Keratinocyte (primary cell): ENCODE results near the gene GHRL. TPM values are rescaled to one million over a fixed set of nuclear protein-coding genes. Genes with fewer than 3 reads are reported as not detected.

Experiments used
- DNase-seq: peaks from one replicate; pipeline ENCODE4 v3.0.0-alpha.2; 2011; ENCODE audit warnings: low read depth, missing footprints, low spot score
- FAIRE-seq: peaks from 2 replicates; lab custom pipeline; 2011; peaks lifted over from hg19 to GRCh38; lab: Jason Lieb, UNC
- H2AFZ ChIP-seq: 2 replicates; pipeline ENCODE4 v1.6.0; 2012; ENCODE audit warnings: low read length, control low read depth, inconsistent platforms; ENCODE audit not compliant: control insufficient read depth
- H3K27ac ChIP-seq: 2 replicates; pipeline ENCODE4 v1.5.1; 2011; ENCODE audit warnings: low read length; ENCODE audit not compliant: control insufficient read depth, insufficient read depth
- H3K27me3 ChIP-seq: 3 replicates; pipeline ENCODE4 v1.6.0; 2011; ENCODE audit warnings: low read length; ENCODE audit not compliant: control insufficient read depth, insufficient read depth; ENCODE audit errors: extremely low read depth
- H3K36me3 ChIP-seq, 2 experiments: 2 replicates in 1 of 2; 3 replicates in 1 of 2; pipeline ENCODE4 v1.5.1; 2011; ENCODE audit warnings: low read length in 2 of 2, mild to moderate bottlenecking in 1 of 2; ENCODE audit not compliant: control insufficient read depth in 2 of 2, insufficient read depth in 2 of 2; ENCODE audit errors: extremely low read depth in 1 of 2
- H3K4me1 ChIP-seq: 3 replicates; pipeline ENCODE4 v1.5.1; 2011; ENCODE audit warnings: low read length; ENCODE audit not compliant: control insufficient read depth, insufficient read depth; ENCODE audit errors: extremely low read depth
- H3K4me2 ChIP-seq: 3 replicates; pipeline ENCODE4 v1.6.0; 2011; ENCODE audit warnings: low read depth, low read length; ENCODE audit not compliant: control insufficient read depth, insufficient read depth; ENCODE audit errors: extremely low read depth
- H3K4me3 ChIP-seq, 3 experiments: fragments of 200-600 bp in 1 of 3; sonication (generic) in 1 of 3; 2 replicates in 2 of 3; 3 replicates in 1 of 3; pipeline ENCODE4 v1.5.1; 2011 to 2016; ENCODE audit warnings: low read length in 3 of 3, mild to moderate bottlenecking in 3 of 3, control low read depth in 2 of 3, inconsistent platforms in 1 of 3, low read depth in 1 of 3, mixed read lengths in 1 of 3, mixed run types in 1 of 3, moderate library complexity in 1 of 3; ENCODE audit not compliant: control insufficient read depth in 2 of 3, insufficient read depth in 2 of 3; ENCODE audit errors: extremely low read depth in 1 of 3
- H3K79me2 ChIP-seq: 2 replicates; pipeline ENCODE4 v1.6.0; 2012; ENCODE audit warnings: low read length; ENCODE audit not compliant: control insufficient read depth, insufficient read depth
- H3K9ac ChIP-seq: 3 replicates; pipeline ENCODE4 v1.6.0; 2011; ENCODE audit warnings: low read length; ENCODE audit not compliant: control insufficient read depth, insufficient read depth; ENCODE audit errors: extremely low read depth
- H3K9me1 ChIP-seq: 3 replicates; pipeline ENCODE4 v1.6.0; 2011; ENCODE audit warnings: low read length; ENCODE audit not compliant: control insufficient read depth, insufficient read depth; ENCODE audit errors: extremely low read depth
- H3K9me3 ChIP-seq: 2 replicates; pipeline ENCODE4 v1.5.1; 2012; ENCODE audit warnings: low read depth, low read length; ENCODE audit not compliant: control insufficient read depth
- H4K20me1 ChIP-seq: 3 replicates; pipeline ENCODE4 v1.6.0; 2011; ENCODE audit warnings: low read length; ENCODE audit not compliant: control insufficient read depth, insufficient read depth; ENCODE audit errors: extremely low read depth
- EZH2 ChIP-seq: IDR thresholded peaks from one replicate; pipeline ENCODE4 v1.6.1; 2012; ENCODE audit warnings: inconsistent platforms, mild to moderate bottlenecking, low read length, moderate library complexity
- dilution Hi-C: fragments of 300-500 bp; cut with MboI; formaldehyde crosslinking; loops from one replicate; pipeline ENCODE4 v1.7.0; 2020; ENCODE audit warnings: low sequenced_read_pairs; ENCODE audit not compliant: extremely low pct_ligation_motif_present
- polyA plus RNA-seq, 5 experiments: library from polyadenylated mRNA; depleted of rRNA in 3 of 5; stranded (reverse) in 3 of 5; stranded (forward) in 1 of 5; unstranded in 1 of 5; fragments of >200 nt; gene quantifications; 1 replicate in 1 of 5; 2 replicates in 3 of 5; 3 replicates in 1 of 5; pipeline versions ENCODE4 v1.2.1 to v1.2.3, GENCODE V29; 2011 to 2012; ENCODE audit warnings: missing spikeins in 2 of 5, low read depth in 1 of 5, low replicate concordance in 1 of 5
- TF ChIP-seq, protein P1 (sequence below), 3 experiments: IDR thresholded peaks in 1 of 3; conservative IDR thresholded peaks in 1 of 3; optimal IDR thresholded peaks in 1 of 3; 2 replicates in 2 of 3; 3 replicates in 1 of 3; pipeline versions ENCODE3 to v1.5.1; 2011; ENCODE audit warnings: low read length in 3 of 3, mild to moderate bottlenecking in 3 of 3, moderate library complexity in 2 of 3, control low read depth in 1 of 3, inconsistent platforms in 1 of 3; ENCODE audit not compliant: insufficient read depth in 2 of 3; ENCODE audit errors: extremely low read depth in 1 of 3

Gene GHRL
- polyA plus RNA-seq, 1 donor (not counting 4 experiments of a cell fraction or from before 2014, with no cell fraction given): not detected

- TF ChIP-seq EZH2: no peak
- TF ChIP-seq, protein P1, sequence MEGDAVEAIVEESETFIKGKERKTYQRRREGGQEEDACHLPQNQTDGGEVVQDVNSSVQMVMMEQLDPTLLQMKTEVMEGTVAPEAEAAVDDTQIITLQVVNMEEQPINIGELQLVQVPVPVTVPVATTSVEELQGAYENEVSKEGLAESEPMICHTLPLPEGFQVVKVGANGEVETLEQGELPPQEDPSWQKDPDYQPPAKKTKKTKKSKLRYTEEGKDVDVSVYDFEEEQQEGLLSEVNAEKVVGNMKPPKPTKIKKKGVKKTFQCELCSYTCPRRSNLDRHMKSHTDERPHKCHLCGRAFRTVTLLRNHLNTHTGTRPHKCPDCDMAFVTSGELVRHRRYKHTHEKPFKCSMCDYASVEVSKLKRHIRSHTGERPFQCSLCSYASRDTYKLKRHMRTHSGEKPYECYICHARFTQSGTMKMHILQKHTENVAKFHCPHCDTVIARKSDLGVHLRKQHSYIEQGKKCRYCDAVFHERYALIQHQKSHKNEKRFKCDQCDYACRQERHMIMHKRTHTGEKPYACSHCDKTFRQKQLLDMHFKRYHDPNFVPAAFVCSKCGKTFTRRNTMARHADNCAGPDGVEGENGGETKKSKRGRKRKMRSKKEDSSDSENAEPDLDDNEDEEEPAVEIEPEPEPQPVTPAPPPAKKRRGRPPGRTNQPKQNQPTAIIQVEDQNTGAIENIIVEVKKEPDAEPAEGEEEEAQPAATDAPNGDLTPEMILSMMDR (optimal IDR thresholded peaks at IDR 0.05 in 1 of 3, IDR thresholded peaks at IDR 0.05 in 1 of 3, conservative IDR thresholded peaks at IDR 0.05 in 1 of 3; ENCODE audit: extremely low read depth in 1 of 3, insufficient read depth in 2 of 3, low read length in 3 of 3): no peak
- H3K9me1 ChIP-seq: no peaks in the 10 kb centered on the region
- H3K27ac ChIP-seq: no peak overlapping the region
- H3K9ac ChIP-seq: no peak overlapping the region
- no peak for FAIRE-seq
- peaks cover 62% of the 10 kb centered on the region for H3K79me2 ChIP-seq
- H3K9me3 ChIP-seq: no peaks in the 10 kb centered on the region
- peaks cover 14 to 23% of the 10 kb centered on the region in 2 experiments for H3K36me3 ChIP-seq
- H4K20me1 ChIP-seq: no peaks in the 10 kb centered on the region
- no peak overlapping the region for H3K4me3 ChIP-seq
- H2AFZ ChIP-seq: no peak overlapping the region
- DNase-seq: no peak
- dilution Hi-C loops: no loop called here
- no peak overlapping the region for H3K4me2 ChIP-seq
- H3K4me1 ChIP-seq: no peaks in the 10 kb centered on the region
- no peaks in the 10 kb centered on the region for H3K27me3 ChIP-seq
Observed at GRCh38 chr3:10265833-10266232, 26.9 kb downstream of the GHRL start.

GRCh38 chr3:10263646-10264363 is 28.9 kb downstream of the GHRL start:
- no peaks in the 10 kb centered on the region for H4K20me1 ChIP-seq
- no peak overlapping the region for H3K4me2 ChIP-seq
- H2AFZ ChIP-seq: no peak overlapping the region
- FAIRE-seq (no peak), DNase-seq (no peak)
- no peaks in the 10 kb centered on the region for H3K9me3 ChIP-seq
- H3K4me1 ChIP-seq: no peaks in the 10 kb centered on the region
- no peak overlapping the region for H3K9ac ChIP-seq
- no peak overlapping the region for H3K4me3 ChIP-seq
- peaks cover 11 to 15% of the 10 kb centered on the region in 2 experiments for H3K36me3 ChIP-seq
- no peak for TF ChIP-seq EZH2
- TF ChIP-seq, protein P1 (optimal IDR thresholded peaks at IDR 0.05 in 1 of 3, IDR thresholded peaks at IDR 0.05 in 1 of 3, conservative IDR thresholded peaks at IDR 0.05 in 1 of 3; ENCODE audit: extremely low read depth in 1 of 3, insufficient read depth in 2 of 3, low read length in 3 of 3): peak; percentile 16 to 56 (median 46)
- dilution Hi-C loops: no loop called here
- H3K9me1 ChIP-seq: no peaks in the 10 kb centered on the region
- H3K27ac ChIP-seq: no peak overlapping the region
- H3K27me3 ChIP-seq: no peaks in the 10 kb centered on the region
- peaks cover 46% of the 10 kb centered on the region for H3K79me2 ChIP-seq
